Loucy (cell line): ENCODE measurements around the gene C2orf92.

Experiments used
- CTCF ChIP-seq: fragments of 200-600 bp; sonication (generic); conservative IDR thresholded peaks from 2 replicates; pipeline ENCODE4 v1.5.1; 2014; ENCODE audit warnings: mild to moderate bottlenecking, antibody characterized with exemption, low read length
- EZH2phosphoT487 ChIP-seq: fragments of 200-600 bp; IDR thresholded peaks from 2 replicates; pipeline ENCODE4 v1.6.1; 2018; ENCODE audit warnings: antibody characterized with exemption, mild to moderate bottlenecking, moderate library complexity, borderline replicate concordance

GRCh38 chr2:97677480-97677879, 8.0 kb downstream of the C2orf92 start:
- TF ChIP-seq CTCF = no peak
- TF ChIP-seq EZH2phosphoT487 = no peak
